Left renal cortex interstitium (tissue), 4 donors: ENCODE measurements around the gene PCDHA5. TPM values are rescaled to one million over a fixed set of nuclear protein-coding genes. Genes with fewer than 3 reads are reported as not detected.
"Not testable (repeated sequence)": the region's sequence is repeated elsewhere in the genome, so short reads cannot be mapped to it uniquely, and the experiment has no call there.

Experiments used
- DNase-seq, 4 donors: peaks; one replicate each; pipeline ENCODE4 v3.0.0-alpha.2; 2013; ENCODE audit warnings: low read depth in 4 of 4, low spot score in 2 of 4, missing footprints in 1 of 4
- polyA plus RNA-seq, 4 donors: library from polyadenylated mRNA; unstranded; fragments of 120-200 nt; gene quantifications; one replicate each; pipeline ENCODE4 v1.2.1, GENCODE V29; 2013; ENCODE audit not compliant: insufficient read length in 4 of 4

The PCDHA5 gene
- polyA plus RNA-seq, 4 donors = 0.05 to 0.24 (median 0.14) TPM

DNA sequence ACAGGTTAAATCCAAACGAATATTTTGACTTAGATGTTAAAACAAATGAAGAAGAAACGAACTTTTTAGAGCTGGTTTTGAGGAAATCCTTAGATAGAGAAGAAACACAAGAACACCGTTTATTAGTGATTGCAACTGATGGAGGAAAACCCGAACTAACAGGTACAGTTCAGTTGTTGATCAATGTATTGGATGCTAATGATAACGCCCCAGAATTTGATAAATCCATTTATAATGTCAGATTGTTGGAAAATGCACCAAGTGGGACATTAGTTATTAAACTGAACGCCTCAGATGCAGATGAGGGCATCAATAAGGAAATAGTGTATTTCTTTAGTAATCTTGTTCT is 842 bp downstream of the PCDHA5 start:
- DNase-seq = no peak

DNA sequence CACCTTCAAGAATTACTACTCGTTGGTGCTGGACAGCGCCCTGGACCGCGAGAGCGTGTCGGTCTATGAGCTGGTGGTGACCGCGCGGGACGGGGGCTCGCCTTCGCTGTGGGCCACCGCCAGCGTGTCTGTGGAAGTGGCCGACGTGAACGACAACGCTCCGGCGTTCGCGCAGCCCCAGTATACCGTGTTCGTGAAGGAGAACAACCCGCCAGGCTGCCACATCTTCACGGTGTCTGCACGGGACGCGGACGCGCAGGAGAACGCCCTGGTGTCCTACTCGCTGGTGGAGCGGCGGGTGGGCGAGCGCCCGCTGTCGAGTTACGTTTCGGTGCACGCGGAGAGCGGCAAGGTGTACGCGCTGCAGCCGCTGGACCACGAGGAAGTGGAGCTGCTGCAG is 1.6 kb downstream of the PCDHA5 start:
- DNase-seq = not testable (repeated sequence)

DNA sequence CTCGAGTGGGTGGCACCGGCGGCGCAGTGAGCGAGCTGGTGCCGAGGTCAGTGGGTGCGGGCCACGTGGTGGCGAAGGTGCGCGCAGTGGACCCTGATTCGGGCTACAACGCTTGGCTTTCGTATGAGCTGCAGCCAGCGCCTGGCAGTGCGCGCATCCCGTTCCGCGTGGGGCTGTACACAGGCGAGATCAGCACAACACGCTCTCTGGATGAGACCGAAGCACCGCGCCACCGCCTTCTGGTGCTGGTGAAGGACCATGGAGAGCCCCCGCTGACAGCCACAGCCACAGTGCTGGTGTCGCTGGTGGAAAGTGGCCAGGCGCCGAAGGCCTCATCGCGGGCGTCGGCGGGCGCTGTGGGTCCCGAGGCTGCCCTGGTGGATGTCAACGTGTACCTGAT is 2.1 kb downstream of the PCDHA5 start:
- no peak for DNase-seq

DNA sequence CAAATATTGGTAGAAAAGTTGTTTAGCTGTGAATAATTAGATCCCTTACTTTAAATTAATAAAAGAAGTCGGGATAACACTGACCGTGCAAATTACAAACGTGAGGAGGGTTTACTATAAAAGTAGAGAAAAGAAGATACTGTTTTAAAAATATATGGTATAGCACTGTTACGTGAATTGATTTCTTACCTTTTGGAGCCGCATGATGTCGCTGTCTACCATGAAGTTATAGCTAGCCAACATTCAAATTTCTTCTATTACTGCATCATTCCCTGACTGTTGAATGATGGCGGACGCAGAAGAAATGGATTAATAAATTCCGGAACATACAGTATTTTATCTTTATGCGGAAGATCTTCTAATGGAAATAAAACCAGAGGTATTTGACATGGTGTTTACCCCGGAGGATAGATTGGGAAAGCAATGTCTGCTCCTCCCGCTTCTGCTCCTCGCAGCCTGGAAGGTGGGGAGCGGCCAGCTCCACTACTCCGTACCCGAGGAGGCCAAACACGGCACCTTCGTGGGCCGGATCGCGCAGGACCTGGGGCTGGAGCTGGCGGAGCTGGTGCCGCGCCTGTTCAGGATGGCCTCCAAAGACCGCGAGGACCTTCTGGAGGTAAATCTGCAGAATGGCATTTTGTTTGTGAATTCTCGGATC is 6.4 kb downstream of the PCDHA5 start, which contains the start of gene PCDHA6:
Gene PCDHA6, plus strand, starts transcription at position 257 of the 658 bp plus-strand sequence. Its CDS starts 132 bp downstream, at position 389.
- DNase-seq = no peak

DNA sequence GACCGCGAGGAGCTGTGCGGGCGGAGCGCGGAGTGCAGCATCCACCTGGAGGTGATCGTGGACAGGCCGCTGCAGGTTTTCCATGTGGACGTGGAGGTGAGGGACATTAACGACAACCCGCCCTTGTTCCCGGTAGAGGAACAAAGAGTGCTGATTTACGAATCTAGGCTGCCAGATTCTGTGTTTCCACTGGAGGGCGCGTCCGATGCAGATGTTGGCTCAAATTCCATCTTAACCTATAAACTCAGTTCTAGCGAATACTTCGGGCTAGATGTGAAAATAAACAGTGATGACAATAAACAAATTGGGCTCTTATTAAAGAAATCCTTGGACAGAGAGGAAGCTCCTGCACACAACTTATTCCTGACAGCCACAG is 6.9 kb downstream of the PCDHA5 start:
- DNase-seq = no peak

DNA sequence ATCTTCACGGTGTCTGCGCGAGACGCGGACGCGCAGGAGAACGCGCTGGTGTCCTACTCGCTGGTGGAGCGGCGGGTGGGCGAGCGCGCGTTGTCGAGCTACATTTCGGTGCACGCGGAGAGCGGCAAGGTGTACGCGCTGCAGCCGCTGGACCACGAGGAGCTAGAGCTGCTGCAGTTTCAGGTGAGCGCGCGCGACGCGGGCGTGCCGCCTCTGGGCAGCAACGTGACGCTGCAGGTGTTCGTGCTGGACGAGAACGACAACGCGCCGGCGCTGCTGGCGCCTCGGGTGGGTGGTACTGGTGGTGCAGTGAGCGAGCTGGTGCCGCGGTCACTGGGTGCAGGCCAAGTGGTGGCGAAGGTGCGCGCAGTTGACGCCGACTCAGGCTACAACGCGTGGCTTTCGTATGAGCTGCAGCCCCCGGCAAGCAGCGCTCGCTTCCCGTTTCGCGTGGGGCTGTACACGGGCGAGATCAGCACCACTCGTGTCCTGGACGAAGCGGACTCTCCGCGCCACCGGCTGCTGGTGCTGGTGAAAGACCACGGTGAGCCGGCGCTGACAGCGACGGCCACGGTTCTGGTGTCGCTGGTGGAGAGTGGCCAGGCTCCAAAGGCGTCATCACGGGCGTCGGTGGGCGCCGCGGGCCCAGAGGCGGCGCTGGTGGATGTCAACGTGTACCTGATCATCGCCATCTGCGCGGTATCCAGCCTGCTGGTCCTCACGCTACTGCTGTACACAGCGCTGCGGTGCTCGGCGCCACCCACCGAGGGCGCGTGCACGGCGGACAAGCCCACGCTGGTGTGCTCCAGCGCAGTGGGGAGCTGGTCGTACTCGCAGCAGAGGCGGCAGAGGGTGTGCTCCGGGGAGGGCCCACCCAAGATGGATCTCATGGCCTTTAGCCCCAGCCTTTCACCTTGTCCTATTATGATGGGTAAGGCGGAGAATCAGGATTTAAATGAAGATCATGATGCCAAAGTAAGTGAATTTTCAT is 8.4 kb downstream of the PCDHA5 start:
- DNase-seq = not testable (repeated sequence)

DNA sequence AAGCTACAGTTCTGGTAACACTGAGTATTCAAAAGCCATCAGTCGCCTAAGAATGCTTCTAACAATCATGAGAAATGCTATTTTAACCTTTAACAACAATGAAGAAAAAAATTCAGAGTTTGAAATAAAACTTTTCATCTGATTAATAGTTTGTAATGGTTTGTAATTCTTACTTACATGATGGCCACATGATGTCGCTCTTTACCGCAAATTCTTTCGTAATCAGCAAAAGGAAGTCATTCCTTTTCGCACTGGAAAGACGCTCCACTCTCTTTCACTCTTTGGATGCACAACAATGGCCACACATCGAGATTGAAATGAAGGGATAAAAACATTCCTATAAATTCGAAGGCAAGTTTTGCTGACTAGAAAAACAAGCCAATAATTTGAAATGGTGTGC is 12.6 kb downstream of the PCDHA5 start, which contains the start of gene PCDHA7:
Gene PCDHA7, plus strand, starts transcription at position 277 of the 400 bp plus-strand sequence. Its CDS starts 115 bp downstream, at position 392.
- DNase-seq = no peak

DNA sequence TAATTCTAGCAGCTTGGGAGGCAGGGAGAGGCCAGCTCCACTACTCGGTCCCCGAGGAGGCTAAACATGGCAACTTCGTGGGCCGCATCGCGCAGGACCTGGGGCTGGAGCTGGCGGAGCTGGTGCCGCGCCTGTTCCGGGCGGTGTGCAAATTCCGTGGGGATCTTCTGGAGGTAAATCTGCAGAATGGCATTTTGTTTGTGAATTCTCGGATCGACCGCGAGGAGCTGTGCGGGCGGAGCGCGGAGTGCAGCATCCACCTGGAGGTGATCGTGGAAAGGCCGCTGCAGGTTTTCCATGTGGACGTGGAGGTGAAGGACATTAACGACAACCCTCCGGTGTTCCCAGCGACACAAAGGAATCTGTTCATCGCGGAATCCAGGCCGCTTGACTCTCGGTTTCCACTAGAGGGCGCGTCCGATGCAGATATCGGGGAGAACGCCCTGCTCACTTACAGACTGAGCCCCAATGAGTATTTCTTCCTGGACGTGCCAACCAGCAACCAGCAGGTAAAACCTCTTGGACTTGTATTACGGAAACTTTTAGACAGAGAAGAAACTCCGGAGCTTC is 13.1 kb downstream of the PCDHA5 start:
- not testable (repeated sequence) for DNase-seq

DNA sequence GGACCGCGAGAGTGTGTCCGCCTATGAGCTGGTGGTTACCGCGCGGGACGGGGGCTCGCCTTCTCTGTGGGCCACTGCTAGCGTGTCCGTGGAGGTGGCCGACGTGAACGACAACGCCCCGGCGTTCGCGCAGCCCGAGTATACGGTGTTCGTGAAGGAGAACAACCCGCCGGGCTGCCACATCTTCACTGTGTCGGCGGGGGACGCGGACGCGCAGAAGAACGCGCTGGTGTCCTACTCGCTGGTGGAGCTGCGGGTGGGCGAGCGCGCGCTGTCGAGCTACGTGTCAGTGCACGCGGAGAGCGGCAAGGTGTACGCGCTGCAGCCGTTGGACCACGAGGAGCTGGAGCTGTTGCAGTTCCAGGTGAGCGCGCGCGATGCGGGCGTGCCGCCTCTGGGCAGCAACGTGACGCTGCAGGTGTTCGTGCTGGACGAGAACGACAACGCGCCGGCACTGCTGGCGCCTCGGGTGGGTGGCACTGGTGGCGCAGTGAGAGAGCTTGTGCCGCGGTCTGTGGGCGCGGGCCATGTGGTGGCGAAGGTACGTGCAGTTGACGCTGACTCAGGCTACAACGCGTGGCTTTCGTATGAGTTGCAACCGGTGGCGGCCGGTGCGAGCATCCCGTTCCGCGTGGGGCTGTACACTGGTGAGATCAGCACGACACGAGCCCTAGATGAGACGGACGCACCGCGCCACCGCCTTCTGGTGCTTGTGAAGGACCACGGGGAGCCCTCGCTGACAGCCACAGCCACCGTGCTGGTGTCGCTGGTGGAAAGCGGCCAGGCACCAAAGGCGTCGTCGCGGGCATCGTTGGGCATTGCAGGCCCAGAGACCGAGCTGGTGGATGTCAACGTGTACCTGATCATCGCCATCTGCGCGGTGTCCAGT is 14.5 kb downstream of the PCDHA5 start:
- DNase-seq = no peak

DNA sequence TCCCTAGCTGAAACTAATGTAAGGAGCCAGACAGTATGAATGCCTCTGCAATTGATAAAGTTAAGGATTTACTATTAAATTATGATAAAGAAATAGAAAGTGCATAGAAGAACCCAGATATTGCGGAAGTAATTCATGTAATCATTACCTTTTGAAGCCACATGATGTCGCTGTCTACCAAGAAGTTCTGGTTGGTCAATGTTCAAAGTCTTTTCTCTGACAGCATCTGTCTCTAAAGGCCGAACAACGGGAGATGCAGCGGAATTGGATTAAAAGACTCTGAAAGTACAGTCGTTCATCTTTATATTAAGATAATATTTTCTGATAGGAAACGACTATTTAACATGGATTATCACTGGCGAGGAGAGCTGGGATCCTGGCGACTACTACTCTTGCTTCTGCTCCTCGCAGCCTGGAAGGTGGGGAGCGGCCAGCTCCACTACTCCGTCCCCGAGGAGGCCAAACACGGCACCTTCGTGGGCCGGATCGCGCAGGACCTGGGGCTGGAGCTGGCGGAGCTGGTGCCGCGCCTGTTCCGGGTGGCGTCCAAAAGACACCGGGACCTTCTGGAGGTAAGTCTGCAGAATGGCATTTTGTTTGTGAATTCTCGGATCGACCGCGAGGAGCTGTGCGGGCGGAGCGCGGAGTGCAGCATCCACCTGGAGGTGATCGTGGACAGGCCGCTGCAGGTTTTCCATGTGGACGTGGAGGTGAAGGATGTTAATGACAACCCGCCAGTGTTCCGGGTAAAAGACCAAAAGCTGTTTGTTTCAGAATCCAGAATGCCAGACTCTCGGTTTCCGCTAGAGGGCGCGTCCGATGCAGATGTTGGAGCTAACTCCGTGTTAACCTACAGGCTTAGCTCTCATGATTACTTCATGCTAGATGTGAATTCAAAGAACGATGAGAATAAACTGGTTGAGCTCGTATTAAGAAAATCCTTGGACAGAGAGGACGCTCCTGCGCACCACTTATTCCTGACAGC is 19.9 kb downstream of the PCDHA5 start, which contains the start of gene PCDHA8:
Gene PCDHA8, plus strand, starts transcription at position 210 of the 985 bp plus-strand sequence. Its CDS starts 135 bp downstream, at position 345.
- no peak for DNase-seq

DNA sequence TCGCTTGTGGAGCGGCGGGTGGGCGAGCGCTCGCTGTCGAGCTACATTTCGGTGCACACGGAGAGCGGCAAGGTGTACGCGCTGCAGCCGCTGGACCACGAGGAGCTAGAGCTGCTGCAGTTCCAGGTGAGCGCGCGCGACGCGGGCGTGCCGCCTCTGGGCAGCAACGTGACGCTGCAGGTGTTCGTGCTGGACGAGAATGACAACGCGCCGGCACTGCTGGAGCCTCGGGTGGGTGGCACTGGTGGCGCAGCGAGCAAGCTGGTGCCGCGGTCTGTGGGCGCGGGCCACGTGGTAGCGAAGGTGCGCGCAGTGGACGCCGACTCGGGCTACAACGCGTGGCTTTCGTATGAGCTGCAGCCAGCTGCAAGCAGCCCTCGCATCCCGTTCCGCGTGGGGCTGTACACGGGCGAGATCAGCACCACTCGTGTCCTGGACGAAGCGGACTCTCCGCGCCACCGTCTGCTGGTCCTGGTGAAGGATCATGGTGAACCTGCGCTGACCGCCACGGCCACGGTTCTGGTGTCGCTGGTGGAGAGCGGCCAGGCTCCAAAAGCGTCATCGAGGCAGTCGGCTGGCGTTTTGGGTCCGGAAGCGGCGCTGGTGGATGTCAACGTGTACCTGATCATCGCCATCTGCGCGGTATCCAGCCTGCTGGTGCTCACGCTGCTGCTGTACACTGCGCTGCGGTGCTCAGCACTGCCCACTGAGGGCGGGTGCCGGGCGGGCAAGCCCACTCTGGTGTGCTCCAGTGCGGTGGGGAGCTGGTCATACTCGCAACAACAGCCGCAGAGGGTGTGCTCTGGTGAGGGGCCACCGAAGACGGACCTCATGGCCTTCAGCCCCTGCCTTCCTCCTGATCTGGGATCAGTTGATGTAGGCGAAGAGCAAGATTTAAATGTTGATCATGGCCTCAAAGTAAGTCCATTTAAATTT is 21.7 kb downstream of the PCDHA5 start:
- DNase-seq = no peak

DNA sequence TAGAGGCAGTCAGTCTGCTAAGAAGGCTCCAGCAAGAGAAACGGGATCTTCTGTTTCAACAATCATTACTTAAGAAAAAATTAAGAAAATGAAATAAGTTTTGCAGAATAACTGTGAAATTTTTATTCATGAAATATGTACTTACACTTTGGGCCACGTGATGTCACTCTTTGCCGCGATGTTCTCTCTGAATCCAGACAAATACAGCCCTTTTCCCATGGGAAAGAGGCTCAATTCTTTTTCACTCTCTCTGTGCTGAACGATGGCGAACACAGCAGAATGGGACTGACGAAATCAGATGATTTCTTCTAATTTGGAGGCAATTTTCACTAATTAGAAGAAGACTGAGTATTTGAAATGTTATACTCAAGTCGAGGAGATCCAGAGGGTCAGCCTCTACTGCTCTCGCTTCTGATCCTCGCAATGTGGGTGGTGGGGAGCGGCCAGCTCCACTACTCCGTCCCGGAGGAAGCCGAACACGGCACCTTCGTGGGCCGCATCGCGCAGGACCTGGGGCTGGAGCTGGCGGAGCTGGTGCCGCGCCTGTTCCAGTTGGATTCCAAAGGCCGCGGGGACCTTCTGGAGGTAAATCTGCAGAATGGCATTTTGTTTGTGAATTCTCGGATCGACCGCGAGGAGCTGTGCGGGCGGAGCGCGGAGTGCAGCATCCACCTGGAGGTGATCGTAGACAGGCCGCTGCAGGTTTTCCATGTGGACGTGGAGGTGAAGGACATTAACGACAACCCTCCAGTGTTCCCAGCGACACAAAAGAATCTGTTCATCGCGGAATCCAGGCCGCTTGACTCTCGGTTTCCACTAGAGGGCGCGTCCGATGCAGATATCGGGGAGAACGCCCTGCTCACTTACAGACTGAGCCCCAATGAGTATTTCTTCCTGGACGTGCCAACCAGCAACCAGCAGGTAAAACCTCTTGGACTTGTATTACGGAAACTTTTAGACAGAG is 27.0 kb downstream of the PCDHA5 start, which contains the start of gene PCDHA9:
Gene PCDHA9, plus strand, starts transcription at position 244 of the 964 bp plus-strand sequence. Its CDS starts 114 bp downstream, at position 358.
- DNase-seq = not testable (repeated sequence)

DNA sequence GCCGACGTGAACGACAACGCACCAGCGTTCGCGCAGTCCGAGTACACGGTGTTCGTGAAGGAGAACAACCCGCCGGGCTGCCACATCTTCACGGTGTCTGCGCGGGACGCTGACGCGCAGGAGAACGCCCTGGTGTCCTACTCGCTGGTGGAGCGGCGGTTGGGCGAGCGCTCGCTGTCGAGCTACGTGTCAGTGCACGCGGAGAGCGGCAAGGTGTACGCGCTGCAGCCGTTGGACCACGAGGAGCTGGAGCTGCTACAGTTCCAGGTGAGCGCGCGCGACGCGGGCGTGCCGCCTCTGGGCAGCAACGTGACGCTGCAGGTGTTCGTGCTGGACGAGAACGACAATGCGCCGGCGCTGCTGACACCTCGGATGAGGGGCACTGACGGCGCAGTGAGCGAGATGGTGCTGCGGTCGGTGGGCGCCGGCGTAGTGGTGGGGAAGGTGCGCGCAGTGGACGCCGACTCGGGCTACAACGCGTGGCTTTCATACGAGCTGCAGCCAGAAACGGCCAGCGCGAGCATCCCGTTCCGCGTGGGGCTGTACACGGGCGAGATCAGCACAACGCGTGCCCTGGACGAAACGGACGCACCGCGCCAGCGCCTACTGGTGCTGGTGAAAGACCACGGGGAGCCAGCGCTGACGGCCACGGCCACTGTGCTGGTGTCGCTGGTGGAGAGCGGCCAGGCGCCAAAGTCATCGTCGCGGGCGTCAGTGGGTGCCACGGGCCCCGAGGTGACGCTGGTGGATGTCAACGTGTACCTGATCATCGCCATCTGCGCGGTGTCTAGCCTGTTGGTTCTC is 28.6 kb downstream of the PCDHA5 start:
- DNase-seq = not testable (repeated sequence)

DNA sequence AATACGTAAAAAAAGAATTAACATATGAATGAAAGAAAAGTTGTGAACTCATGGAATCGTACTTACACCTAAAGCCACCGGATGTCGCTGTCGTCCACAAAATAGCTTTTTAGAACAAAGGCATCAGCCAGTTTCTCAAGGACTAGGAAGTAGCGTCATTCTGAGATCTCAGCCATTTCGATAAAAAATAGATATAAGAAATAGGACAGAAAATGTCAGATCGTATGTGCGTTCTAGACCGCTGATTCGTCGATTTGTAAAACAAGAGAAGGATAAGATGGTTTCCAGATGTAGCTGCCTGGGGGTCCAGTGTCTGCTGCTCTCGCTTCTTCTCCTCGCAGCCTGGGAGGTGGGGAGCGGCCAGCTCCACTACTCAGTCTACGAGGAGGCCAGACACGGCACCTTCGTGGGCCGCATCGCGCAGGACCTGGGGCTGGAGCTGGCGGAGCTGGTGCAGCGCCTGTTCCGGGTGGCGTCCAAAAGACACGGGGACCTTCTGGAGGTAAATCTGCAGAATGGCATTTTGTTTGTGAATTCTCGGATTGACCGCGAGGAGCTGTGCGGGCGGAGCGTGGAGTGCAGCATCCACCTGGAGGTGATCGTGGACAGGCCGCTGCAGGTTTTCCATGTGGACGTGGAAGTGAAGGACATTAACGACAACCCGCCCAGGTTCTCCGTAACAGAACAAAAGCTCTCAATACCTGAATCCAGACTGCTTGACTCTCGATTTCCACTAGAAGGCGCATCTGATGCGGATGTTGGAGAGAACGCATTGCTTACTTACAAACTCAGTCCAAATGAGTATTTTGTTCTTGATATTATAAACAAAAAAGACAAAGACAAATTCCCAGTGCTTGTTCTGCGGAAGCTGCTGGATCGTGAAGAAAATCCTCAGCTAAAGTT is 34.6 kb downstream of the PCDHA5 start, which contains the start of gene PCDHA10:
Gene PCDHA10, plus strand, starts transcription at position 126 of the 903 bp plus-strand sequence. Its CDS starts 152 bp downstream, at position 278.
- no peak for DNase-seq
